Muscle layer of colon (tissue), 2 donors: ENCODE data around the gene C12orf60.

ENCODE experiments used
- H3K27ac ChIP-seq: one replicate; pipeline ENCODE4 v1.7.0; 2013; ENCODE audit warnings: low read depth, mild to moderate bottlenecking, low read length, moderate library complexity
- H3K27me3 ChIP-seq, 2 donors: one replicate each; pipeline ENCODE4 v1.7.0; 2013; ENCODE audit warnings: low read length in 2 of 2, mild to moderate bottlenecking in 2 of 2; ENCODE audit not compliant: insufficient read depth in 2 of 2, control insufficient read depth in 1 of 2
- H3K36me3 ChIP-seq: one replicate; pipeline ENCODE4 v1.7.0; 2013; ENCODE audit warnings: mild to moderate bottlenecking, low read length; ENCODE audit not compliant: insufficient read depth
- H3K4me1 ChIP-seq: one replicate; pipeline ENCODE4 v1.7.0; 2013; ENCODE audit warnings: mild to moderate bottlenecking, low read length; ENCODE audit not compliant: insufficient read depth
- H3K4me3 ChIP-seq, 2 donors: one replicate each; pipeline ENCODE4 v1.7.0; 2013; ENCODE audit warnings: low read length in 2 of 2, low read depth in 1 of 2, mild to moderate bottlenecking in 1 of 2, moderate library complexity in 1 of 2
- H3K9ac ChIP-seq: one replicate; pipeline ENCODE4 v1.7.0; 2013; ENCODE audit warnings: low read length
- H3K9me3 ChIP-seq: one replicate; pipeline ENCODE4 v1.7.0; 2013; ENCODE audit warnings: mild to moderate bottlenecking, low read length
- donor health status: abdominal sarcoma.
- donor health status: Adenocarcinoma of cecum.

Gene C12orf60

GRCh38 chr12:14770496-14771461 lies 32.7 kb upstream of the C12orf60 start:
- peak overlapping the region; percentile 85 to 97 for H3K4me3 ChIP-seq
- no peaks in the 10 kb centered on the region for H3K9me3 ChIP-seq
- H3K4me1 ChIP-seq, result peaks cover 18% of the 10 kb centered on the region
- H3K9ac ChIP-seq, result peak overlapping the region; percentile 91
- peak overlapping the region; percentile 97 for H3K27ac ChIP-seq
- no peaks in the 10 kb centered on the region for H3K27me3 ChIP-seq
- no peaks in the 10 kb centered on the region for H3K36me3 ChIP-seq

DNA sequence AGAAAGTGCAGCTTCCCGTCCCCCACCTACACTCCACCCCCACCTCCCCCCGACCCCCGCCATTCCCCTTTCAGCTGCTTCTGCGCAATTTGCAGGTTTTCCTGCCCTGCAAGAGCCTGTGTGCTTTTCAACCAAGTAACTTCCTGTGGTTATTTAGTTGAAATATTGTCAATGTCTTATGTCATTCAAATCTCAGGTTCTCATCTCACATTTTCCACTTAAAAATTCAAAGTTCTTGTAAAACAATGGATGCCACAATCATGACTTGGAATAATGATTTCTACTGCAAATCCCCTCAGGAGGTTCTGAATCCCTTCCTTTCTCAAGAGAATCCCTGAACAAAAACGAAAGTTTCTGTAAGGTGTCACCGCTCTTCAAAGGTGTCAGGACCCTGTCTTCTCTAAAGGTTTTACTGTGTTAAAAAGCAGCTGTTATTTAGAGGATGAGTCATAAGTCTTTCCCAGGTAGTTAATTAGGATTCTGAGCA lies 31.8 kb upstream of the C12orf60 start:
- Histone ChIP-seq H3K9ac (no peak overlapping the region), H3K27ac (peak overlapping the region; percentile 97)

GRCh38 chr12:14772946-14773345 lies 30.5 kb upstream of the C12orf60 start:
- H3K4me1 ChIP-seq, result peaks cover 29% of the 10 kb centered on the region
- H3K27me3 ChIP-seq, result no peaks in the 10 kb centered on the region
- no peak overlapping the region for H3K4me3 ChIP-seq
- H3K9me3 ChIP-seq, result no peaks in the 10 kb centered on the region
- H3K36me3 ChIP-seq, result no peaks in the 10 kb centered on the region
- no peak overlapping the region for H3K27ac ChIP-seq
- H3K9ac ChIP-seq, result no peak overlapping the region

More for the DNA sequence above, 31.8 kb upstream of the C12orf60 start:
- no peaks in the 10 kb centered on the region for H3K9me3 ChIP-seq
- H3K36me3 ChIP-seq, result no peaks in the 10 kb centered on the region
- H3K4me1 ChIP-seq, result peaks cover 27% of the 10 kb centered on the region
- no peaks in the 10 kb centered on the region for H3K27me3 ChIP-seq
- no peak overlapping the region for H3K4me3 ChIP-seq

GRCh38 chr12:14773685-14774073 lies 29.8 kb upstream of the C12orf60 start:
- peaks cover 27% of the 10 kb centered on the region for H3K4me1 ChIP-seq
- H3K36me3 ChIP-seq, result no peaks in the 10 kb centered on the region
- peak overlapping the region; percentile 7 for H3K9ac ChIP-seq
- no peaks in the 10 kb centered on the region for H3K27me3 ChIP-seq
- H3K4me3 ChIP-seq, result peak overlapping the region; percentile 85 to 92
- no peaks in the 10 kb centered on the region for H3K9me3 ChIP-seq
- peak overlapping the region; percentile 93 for H3K27ac ChIP-seq

- no peaks in the 10 kb centered on the region for H3K9me3 ChIP-seq
- peak overlapping the region; percentile 85 to 92 for H3K4me3 ChIP-seq
- peak overlapping the region; percentile 86 for H3K9ac ChIP-seq
- no peaks in the 10 kb centered on the region for H3K36me3 ChIP-seq
- peak overlapping the region; percentile 93 for H3K27ac ChIP-seq
- peaks cover 21% of the 10 kb centered on the region for H3K4me1 ChIP-seq
- H3K27me3 ChIP-seq, result no peaks in the 10 kb centered on the region
These were observed 29.2 kb upstream of the C12orf60 start for GRCh38 chr12:14774074-14774905.

GRCh38 chr12:14774906-14775635 lies 28.4 kb upstream of the C12orf60 start:
- Histone ChIP-seq H3K4me3 (peak overlapping the region; percentile 85 to 92), H3K9me3 (no peaks in the 10 kb centered on the region), H3K9ac (peak overlapping the region; percentile 86), H3K27me3 (no peaks in the 10 kb centered on the region), H3K4me1 (peaks cover 20% of the 10 kb centered on the region), H3K27ac (peak overlapping the region; percentile 93), H3K36me3 (no peaks in the 10 kb centered on the region)

DNA sequence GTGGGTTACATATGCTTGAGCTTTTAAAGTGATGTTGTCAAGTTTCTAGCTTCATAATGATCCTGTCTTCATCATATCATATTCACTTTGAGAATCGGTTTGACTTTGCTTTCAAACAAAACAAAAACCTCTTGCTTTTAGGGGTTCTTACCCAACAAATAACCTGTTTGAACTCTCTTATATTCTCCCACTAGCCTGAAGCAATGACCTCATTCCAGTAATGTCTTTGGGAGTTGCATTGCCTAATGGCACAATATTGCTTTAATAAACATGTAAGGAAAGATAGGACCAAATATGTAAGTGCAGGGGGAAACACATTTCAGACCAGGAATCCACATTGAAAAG lies 27.9 kb upstream of the C12orf60 start:
- peak overlapping the region; percentile 93 for H3K27ac ChIP-seq
- H3K27me3 ChIP-seq, result no peaks in the 10 kb centered on the region
- H3K36me3 ChIP-seq, result no peaks in the 10 kb centered on the region
- H3K4me3 ChIP-seq, result peak overlapping the region; percentile 85 to 92
- H3K9me3 ChIP-seq, result no peaks in the 10 kb centered on the region
- peak overlapping the region; percentile 86 for H3K9ac ChIP-seq
- H3K4me1 ChIP-seq, result peaks cover 20% of the 10 kb centered on the region

GRCh38 chr12:14776236-14776961 lies 27.1 kb upstream of the C12orf60 start:
- no peak overlapping the region for H3K27ac ChIP-seq
- H3K9ac ChIP-seq, result no peak overlapping the region

GRCh38 chr12:14777271-14777670 lies 26.2 kb upstream of the C12orf60 start:
- H3K4me3 ChIP-seq, result no peak overlapping the region
- no peaks in the 10 kb centered on the region for H3K36me3 ChIP-seq
- no peaks in the 10 kb centered on the region for H3K9me3 ChIP-seq
- no peak overlapping the region for H3K27ac ChIP-seq
- no peaks in the 10 kb centered on the region for H3K27me3 ChIP-seq
- no peak overlapping the region for H3K9ac ChIP-seq
- peaks cover 16% of the 10 kb centered on the region for H3K4me1 ChIP-seq

More at GRCh38 chr12:14776236-14776961, 27.1 kb upstream of the C12orf60 start:
- H3K36me3 ChIP-seq, result no peaks in the 10 kb centered on the region
- no peaks in the 10 kb centered on the region for H3K27me3 ChIP-seq
- H3K4me3 ChIP-seq, result no peak overlapping the region
- H3K9me3 ChIP-seq, result no peaks in the 10 kb centered on the region
- peaks cover 20% of the 10 kb centered on the region for H3K4me1 ChIP-seq

DNA sequence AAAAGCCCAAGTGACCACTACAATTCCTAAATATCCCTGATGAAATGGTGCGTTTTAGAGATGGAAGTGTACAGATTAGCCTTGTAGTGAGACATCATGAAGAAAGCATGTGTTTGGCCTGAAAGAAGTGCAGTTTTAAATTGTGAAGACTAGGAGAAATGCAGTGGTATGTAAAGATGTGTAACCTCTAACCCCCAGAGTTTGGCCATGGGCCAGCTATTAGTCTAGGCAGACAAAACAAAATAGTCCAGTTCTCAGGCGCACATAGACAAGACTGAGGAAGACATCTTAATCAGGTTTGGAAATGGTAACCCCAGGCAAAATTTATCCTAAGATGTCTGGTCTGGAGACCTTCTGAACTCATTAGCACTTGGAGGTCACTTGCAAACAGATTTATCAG lies 23.6 kb upstream of the C12orf60 start:
- H3K27me3 ChIP-seq, result no peaks in the 10 kb centered on the region
- no peaks in the 10 kb centered on the region for H3K9me3 ChIP-seq
- H3K9ac ChIP-seq, result no peak overlapping the region
- no peak overlapping the region for H3K4me3 ChIP-seq
- H3K27ac ChIP-seq, result no peak overlapping the region
- H3K36me3 ChIP-seq, result no peaks in the 10 kb centered on the region
- peaks cover 16% of the 10 kb centered on the region for H3K4me1 ChIP-seq
